SK-N-MC (cell line): Measurements from ENCODE around the gene HENMT1.

Experiments
- DNase-seq: peaks from one replicate; pipeline ENCODE4 v3.0.0-alpha.2; 2011; ENCODE audit warnings: low read depth, low spot score
- H3K27ac ChIP-seq: fragments of 200-600 bp; sonication (generic); 2 replicates; pipeline ENCODE4 v1.5.1; 2016; ENCODE audit warnings: mixed run types
- H3K36me3 ChIP-seq: fragments of 200-600 bp; sonication (generic); 2 replicates; pipeline ENCODE4 v1.6.1; 2017; ENCODE audit warnings: antibody characterized with exemption, low read length, mixed read lengths; ENCODE audit not compliant: insufficient read depth
- H3K4me3 ChIP-seq: fragments of 200-600 bp; sonication (generic); 2 replicates; pipeline ENCODE4 v1.5.1; 2016
- H3K9ac ChIP-seq: fragments of 200-600 bp; sonication (generic); 2 replicates; pipeline ENCODE4 v1.8.0; 2017; ENCODE audit warnings: mixed run types, mixed read lengths; ENCODE audit not compliant: insufficient read length
- H3K9me3 ChIP-seq: fragments of 200-600 bp; sonication (generic); 2 replicates; pipeline ENCODE4 v1.6.1; 2017; ENCODE audit warnings: low read depth, mild to moderate bottlenecking, antibody characterized with exemption, low read length, moderate library complexity, mixed read lengths
- EZH2 ChIP-seq: fragments of 200-600 bp; sonication (generic); IDR thresholded peaks from one replicate; pipeline ENCODE4 v1.6.1; 2017; ENCODE audit warnings: antibody characterized with exemption
- FOXP2 ChIP-seq: optimal IDR thresholded peaks from 2 replicates; pipeline ENCODE3; 2011; ENCODE audit warnings: mild to moderate bottlenecking, moderate library complexity; ENCODE audit not compliant: insufficient read depth; ENCODE audit errors: extremely low read length, control extremely low read depth
- POLR2AphosphoS5 ChIP-seq: IDR thresholded peaks from 2 replicates; pipeline ENCODE4 v1.6.1; 2012; ENCODE audit warnings: mild to moderate bottlenecking, low read depth, low read length, borderline replicate concordance

The HENMT1 gene

GRCh38 chr1:108664481-108664880 lies 3.6 kb upstream of the HENMT1 start:
- no peaks in the 10 kb centered on the region for H3K9me3 ChIP-seq
- H3K27ac ChIP-seq: no peak overlapping the region
- no peaks in the 10 kb centered on the region for H3K36me3 ChIP-seq
- H3K9ac ChIP-seq: no peak overlapping the region
- H3K4me3 ChIP-seq: no peak overlapping the region
- DNase-seq: no peak
- no peak for TF ChIP-seq FOXP2

- TF ChIP-seq POLR2AphosphoS5: no peak
- no peak for DNase-seq
- H3K9me3 ChIP-seq: no peaks in the 10 kb centered on the region
- H3K36me3 ChIP-seq: no peaks in the 10 kb centered on the region
- H3K4me3 ChIP-seq: no peak overlapping the region
- no peak overlapping the region for H3K9ac ChIP-seq
- no peak overlapping the region for H3K27ac ChIP-seq
Observed at GRCh38 chr1:108663074-108663473, 2.2 kb upstream of the HENMT1 start.

- Histone ChIP-seq H3K4me3 (no peak overlapping the region), H3K9ac (no peak overlapping the region), H3K36me3 (no peaks in the 10 kb centered on the region), H3K27ac (no peak overlapping the region), H3K9me3 (no peaks in the 10 kb centered on the region)
- no peak for DNase-seq
- TF ChIP-seq EZH2 (no peak), POLR2AphosphoS5 (no peak), FOXP2 (no peak)
Observed at GRCh38 chr1:108657356-108658080, 3.4 kb downstream of the HENMT1 start.

GRCh38 chr1:108653431-108654105 lies 7.3 kb downstream of the HENMT1 start:
- no peaks in the 10 kb centered on the region for H3K9me3 ChIP-seq
- H3K4me3 ChIP-seq: no peak overlapping the region
- H3K9ac ChIP-seq: no peak overlapping the region
- H3K36me3 ChIP-seq: no peaks in the 10 kb centered on the region
- DNase-seq: no peak
- no peak overlapping the region for H3K27ac ChIP-seq
- no peak for TF ChIP-seq POLR2AphosphoS5
- no peak for TF ChIP-seq FOXP2
- no peak for TF ChIP-seq EZH2

GRCh38 chr1:108646648-108647269 lies 14.1 kb downstream of the HENMT1 start:
- peak overlapping the region; percentile 80 for H3K27ac ChIP-seq
- TF ChIP-seq FOXP2: peak; percentile 98
- TF ChIP-seq EZH2: no peak
- TF ChIP-seq POLR2AphosphoS5: peak; percentile 47
- H3K9ac ChIP-seq: peak overlapping the region; percentile 7
- H3K4me3 ChIP-seq: peak overlapping the region; percentile 51
- peak; percentile 86 for DNase-seq
- no peaks in the 10 kb centered on the region for H3K9me3 ChIP-seq
- H3K36me3 ChIP-seq: no peaks in the 10 kb centered on the region

- Histone ChIP-seq H3K4me3 (peak overlapping the region; percentile 51; the same call in 1 of the 2 replicates), H3K9ac (no peak overlapping the region), H3K36me3 (no peaks in the 10 kb centered on the region), H3K9me3 (no peaks in the 10 kb centered on the region), H3K27ac (peak overlapping the region; percentile 80)
- no peak for DNase-seq
- no peak for TF ChIP-seq POLR2AphosphoS5
- no peak for TF ChIP-seq EZH2
- TF ChIP-seq FOXP2: no peak
Observed at GRCh38 chr1:108646265-108646647, 14.6 kb downstream of the HENMT1 start.

GRCh38 chr1:108645564-108646184 lies 15.2 kb downstream of the HENMT1 start:
- Histone ChIP-seq H3K4me3 (no peak overlapping the region), H3K27ac (peak overlapping the region; percentile 80), H3K9me3 (no peaks in the 10 kb centered on the region), H3K36me3 (no peaks in the 10 kb centered on the region), H3K9ac (no peak overlapping the region)
- no peak for DNase-seq
- TF ChIP-seq POLR2AphosphoS5 (no peak), EZH2 (no peak), FOXP2 (no peak)

GRCh38 chr1:108644984-108645383 lies 15.9 kb downstream of the HENMT1 start:
- Histone ChIP-seq H3K4me3 (no peak overlapping the region), H3K9ac (no peak overlapping the region), H3K27ac (no peak overlapping the region), H3K9me3 (no peaks in the 10 kb centered on the region), H3K36me3 (no peaks in the 10 kb centered on the region)
- DNase-seq: no peak
- no peak for TF ChIP-seq POLR2AphosphoS5
